Measurements from ENCODE around the gene MAGEL2.

- TF ChIP-seq POLR2A (IDR thresholded peaks at IDR 0.05; ENCODE audit: borderline replicate concordance, extremely low read depth, insufficient read depth, insufficient read length) (no peak), CEBPB (IDR thresholded peaks at IDR 0.05; ENCODE audit: low read depth) (no peak), MAX (IDR thresholded peaks at IDR 0.05) (no peak), YY1 (IDR thresholded peaks at IDR 0.05; ENCODE audit: extremely low read depth, insufficient replicate concordance, low read depth, low read length) (no peak), POLR2AphosphoS5 (IDR thresholded peaks at IDR 0.05; ENCODE audit: low read depth, low read length) (no peak)
Observed at GRCh38 chr15:23671481-23671880, 23.8 kb upstream of the MAGEL2 start.
